H9 (cell line): Measurements from ENCODE around the gene OR5B3. TPM values are rescaled to one million over a fixed set of nuclear protein-coding genes. Genes with fewer than 3 reads are reported as not detected.

Source experiments
- DNase-seq: peaks from one replicate; pipeline ENCODE4 v3.0.0-alpha.2; 2017
- H2AFZ ChIP-seq: one replicate; pipeline ENCODE4 v1.6.1; 2013; ENCODE audit warnings: mild to moderate bottlenecking, low read length, control low read depth, moderate library complexity
- H2AK5ac ChIP-seq: 2 replicates; pipeline ENCODE4 v1.6.1; 2013; ENCODE audit warnings: low read length, control low read depth, mixed read lengths; ENCODE audit not compliant: insufficient read length
- H2BK120ac ChIP-seq: one replicate; pipeline ENCODE4 v1.6.1; 2013; ENCODE audit warnings: low read depth, mild to moderate bottlenecking, low read length, control low read depth, inconsistent platforms; ENCODE audit not compliant: poor library complexity, severe bottlenecking
- H2BK12ac ChIP-seq: 2 replicates; pipeline ENCODE4 v1.6.1; 2013; ENCODE audit warnings: low read length, control low read depth, mixed read lengths, low read depth; ENCODE audit not compliant: insufficient read length
- H2BK15ac ChIP-seq: 2 replicates; pipeline ENCODE4 v1.6.1; 2013; ENCODE audit warnings: low read depth, low read length, control low read depth
- H2BK20ac ChIP-seq: one replicate; pipeline ENCODE4 v1.6.1; 2013; ENCODE audit warnings: low read depth, mild to moderate bottlenecking, low read length, control low read depth, inconsistent platforms; ENCODE audit not compliant: poor library complexity, severe bottlenecking
- H2BK5ac ChIP-seq: 2 replicates; pipeline ENCODE4 v1.6.1; 2013; ENCODE audit warnings: low read length, control low read depth, mixed read lengths; ENCODE audit not compliant: insufficient read length
- H3K14ac ChIP-seq: 2 replicates; pipeline ENCODE4 v1.6.1; 2013; ENCODE audit warnings: low read length, control low read depth; ENCODE audit not compliant: insufficient read depth
- H3K18ac ChIP-seq: 2 replicates; pipeline ENCODE4 v1.6.1; 2013; ENCODE audit warnings: low read depth, mild to moderate bottlenecking, mixed read lengths, low read length, control low read depth; ENCODE audit not compliant: insufficient read length
- H3K23ac ChIP-seq: 2 replicates; pipeline ENCODE4 v1.6.1; 2013; ENCODE audit warnings: low read length, control low read depth, mixed read lengths, low read depth; ENCODE audit not compliant: insufficient read length
- H3K23me2 ChIP-seq: 2 replicates; pipeline ENCODE4 v1.6.1; 2013; ENCODE audit warnings: low read depth, mild to moderate bottlenecking, mixed read lengths, low read length, control low read depth; ENCODE audit not compliant: insufficient read length, poor library complexity, severe bottlenecking
- H3K27ac ChIP-seq: 2 replicates; pipeline ENCODE4 v1.5.1; 2013; ENCODE audit warnings: low read length, control low read depth, mixed read lengths, low read depth; ENCODE audit not compliant: insufficient read length
- H3K27me3 ChIP-seq: 2 replicates; pipeline ENCODE4 v1.6.1; 2013; ENCODE audit warnings: low read length, control low read depth, inconsistent platforms; ENCODE audit not compliant: insufficient read depth
- H3K4ac ChIP-seq: 2 replicates; pipeline ENCODE4 v1.6.1; 2013; ENCODE audit warnings: low read depth, mild to moderate bottlenecking, control low read depth, inconsistent platforms, low read length, moderate library complexity
- H3K4me1 ChIP-seq: 2 replicates; pipeline ENCODE4 v1.6.1; 2013; ENCODE audit warnings: low read length, control low read depth, inconsistent platforms; ENCODE audit not compliant: insufficient read depth
- H3K4me2 ChIP-seq: 2 replicates; pipeline ENCODE4 v1.6.1; 2013; ENCODE audit warnings: low read length, control low read depth, mixed read lengths; ENCODE audit not compliant: insufficient read length, insufficient read depth
- H3K56ac ChIP-seq: 2 replicates; pipeline ENCODE4 v1.6.1; 2013; ENCODE audit warnings: low read depth, mild to moderate bottlenecking, mixed read lengths, low read length, control low read depth; ENCODE audit not compliant: insufficient read length
- H3K79me1 ChIP-seq: 2 replicates; pipeline ENCODE4 v1.6.1; 2013; ENCODE audit warnings: low read depth, mild to moderate bottlenecking, moderate library complexity, low read length, control low read depth, inconsistent platforms; ENCODE audit not compliant: insufficient read depth, poor library complexity, severe bottlenecking
- H3K79me2 ChIP-seq: 2 replicates; pipeline ENCODE4 v1.6.1; 2013; ENCODE audit warnings: low read length, control low read depth, inconsistent platforms; ENCODE audit not compliant: insufficient read depth
- H3K9ac ChIP-seq: 2 replicates; pipeline ENCODE4 v1.6.1; 2013; ENCODE audit warnings: low read length, control low read depth, mixed read lengths; ENCODE audit not compliant: insufficient read length; ENCODE audit errors: extremely low read depth
- H3K9me3 ChIP-seq: one replicate; pipeline ENCODE4 v1.6.1; 2013; ENCODE audit warnings: low read depth, low read length, inconsistent platforms; ENCODE audit not compliant: control insufficient read depth
- H3T11ph ChIP-seq: one replicate; pipeline ENCODE4 v1.6.1; 2013; ENCODE audit warnings: mild to moderate bottlenecking, low read length, control low read depth, inconsistent platforms
- H4K20me1 ChIP-seq: one replicate; pipeline ENCODE4 v1.6.1; 2013; ENCODE audit not compliant: control insufficient read depth, insufficient read length, insufficient read depth
- H4K5ac ChIP-seq: 2 replicates; pipeline ENCODE4 v1.6.1; 2013; ENCODE audit warnings: low read depth, mild to moderate bottlenecking, mixed read lengths, low read length, control low read depth; ENCODE audit not compliant: insufficient read length
- H4K8ac ChIP-seq: replicated peaks from 2 replicates; pipeline ENCODE4 v1.6.1; 2013; ENCODE audit warnings: low read length, control low read depth, mixed read lengths, low read depth; ENCODE audit not compliant: insufficient read length
- H4K91ac ChIP-seq: 2 replicates; pipeline ENCODE4 v1.6.1; 2013; ENCODE audit warnings: low read depth, mild to moderate bottlenecking, moderate library complexity, mixed read lengths, low read length, control low read depth; ENCODE audit not compliant: insufficient read length
- H3K27ac Mint-ChIP-seq, 3 experiments: 2 replicates in 2 of 3; 3 replicates in 1 of 3; pipeline ENCODE4 v1.8.0; 2020 to 2021; ENCODE audit warnings: mixed read lengths in 3 of 3, mild to moderate bottlenecking in 1 of 3, moderate library complexity in 1 of 3
- H3K27me3 Mint-ChIP-seq: 2 replicates; pipeline ENCODE4 v1.8.0; 2021; ENCODE audit warnings: low read depth, mild to moderate bottlenecking, moderate library complexity, mixed read lengths
- H3K36me3 Mint-ChIP-seq, 3 experiments: 2 replicates in 2 of 3; 3 replicates in 1 of 3; pipeline ENCODE4 v1.8.0; 2020 to 2021; ENCODE audit warnings: low read depth in 3 of 3, mixed read lengths in 3 of 3; ENCODE audit not compliant: insufficient read depth in 1 of 3
- H3K4me1 Mint-ChIP-seq, 2 experiments: 2 replicates each; pipeline ENCODE4 v1.8.0; 2020; ENCODE audit warnings: mixed read lengths in 2 of 2
- H3K4me3 Mint-ChIP-seq, 2 experiments: 2 replicates in 1 of 2; 3 replicates in 1 of 2; pipeline ENCODE4 v1.8.0; 2020 to 2021; ENCODE audit warnings: mild to moderate bottlenecking in 2 of 2, mixed read lengths in 2 of 2, moderate library complexity in 1 of 2
- H3K9me3 Mint-ChIP-seq, 2 experiments: 2 replicates in 1 of 2; 3 replicates in 1 of 2; pipeline ENCODE4 v1.8.0; 2020; ENCODE audit warnings: mild to moderate bottlenecking in 2 of 2, mixed read lengths in 2 of 2, moderate library complexity in 1 of 2
- WGBS: extraction: QIAGEN DNeasy Blood & Tissue Kit; methylation state at CpG from one replicate; pipeline ENCODE4 v1.1.7; 2013; ENCODE audit warnings: missing lambda C conversion rate, low lambda C conversion rate, mixed read lengths; ENCODE audit not compliant: insufficient read length; ENCODE audit errors: extremely low coverage; 5-methylcytosine and 5-hydroxymethylcytosine counted together
- total RNA-seq: library from RNA; stranded (reverse); gene quantifications from 2 replicates; pipeline ENCODE4 v1.2.1, GENCODE V29; 2021
- TF ChIP-seq, protein P1 (sequence below): fragments of 200-600 bp; sonication (generic); conservative IDR thresholded peaks from 3 replicates; pipeline ENCODE4 v1.8.0; 2021; ENCODE audit warnings: antibody characterized with exemption, mild to moderate bottlenecking

OR5B3 gene
- total RNA-seq, 1 experiment from 2014 or later, result not detected

DNA sequence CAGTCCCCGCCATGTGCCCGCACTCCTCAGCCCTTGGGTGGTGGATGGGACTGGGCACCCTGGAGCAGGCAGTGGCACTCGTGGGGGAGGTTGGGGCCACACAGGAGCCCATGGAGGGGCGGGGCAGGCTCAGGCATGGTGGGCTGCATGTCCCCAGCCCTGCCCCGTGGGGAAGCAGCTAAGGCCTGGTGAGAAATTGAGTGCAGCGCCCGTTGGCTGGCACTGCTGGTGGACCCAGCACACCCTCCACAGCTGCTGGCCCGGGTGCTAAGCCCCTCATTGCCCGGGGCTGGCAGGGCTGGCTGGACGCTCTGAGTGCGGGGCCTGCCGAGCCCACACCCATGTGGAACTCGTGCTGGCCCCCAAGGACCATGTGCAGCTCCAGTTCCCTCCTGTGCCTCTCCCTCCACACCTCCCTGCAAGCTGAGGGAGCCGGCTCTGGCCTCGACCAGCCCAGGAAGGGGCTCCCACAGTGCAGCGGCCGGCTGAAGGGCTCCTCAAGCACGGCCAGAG, 16.1 kb downstream of the OR5B3 start:
- WGBS, result no CpG with 5 or more reads among the region's 18 CpGs
- H4K5ac ChIP-seq, result no peak overlapping the region
- H3K56ac ChIP-seq, result no peak overlapping the region
- no peak overlapping the region for H2BK12ac ChIP-seq
- H2BK15ac ChIP-seq, result no peak overlapping the region
- no peak overlapping the region for H4K8ac ChIP-seq
- no peak overlapping the region for H3K18ac ChIP-seq
- H3K4ac ChIP-seq, result no peak overlapping the region
- H2BK5ac ChIP-seq, result no peak overlapping the region
- no peaks in the 10 kb centered on the region for H4K20me1 ChIP-seq
- H3K9ac ChIP-seq, result no peak overlapping the region
- H2BK20ac ChIP-seq, result no peak overlapping the region
- no peaks in the 10 kb centered on the region for H3K9me3 ChIP-seq
- TF ChIP-seq, protein P1, sequence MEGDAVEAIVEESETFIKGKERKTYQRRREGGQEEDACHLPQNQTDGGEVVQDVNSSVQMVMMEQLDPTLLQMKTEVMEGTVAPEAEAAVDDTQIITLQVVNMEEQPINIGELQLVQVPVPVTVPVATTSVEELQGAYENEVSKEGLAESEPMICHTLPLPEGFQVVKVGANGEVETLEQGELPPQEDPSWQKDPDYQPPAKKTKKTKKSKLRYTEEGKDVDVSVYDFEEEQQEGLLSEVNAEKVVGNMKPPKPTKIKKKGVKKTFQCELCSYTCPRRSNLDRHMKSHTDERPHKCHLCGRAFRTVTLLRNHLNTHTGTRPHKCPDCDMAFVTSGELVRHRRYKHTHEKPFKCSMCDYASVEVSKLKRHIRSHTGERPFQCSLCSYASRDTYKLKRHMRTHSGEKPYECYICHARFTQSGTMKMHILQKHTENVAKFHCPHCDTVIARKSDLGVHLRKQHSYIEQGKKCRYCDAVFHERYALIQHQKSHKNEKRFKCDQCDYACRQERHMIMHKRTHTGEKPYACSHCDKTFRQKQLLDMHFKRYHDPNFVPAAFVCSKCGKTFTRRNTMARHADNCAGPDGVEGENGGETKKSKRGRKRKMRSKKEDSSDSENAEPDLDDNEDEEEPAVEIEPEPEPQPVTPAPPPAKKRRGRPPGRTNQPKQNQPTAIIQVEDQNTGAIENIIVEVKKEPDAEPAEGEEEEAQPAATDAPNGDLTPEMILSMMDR, result no peak
- no peak overlapping the region for H3T11ph ChIP-seq
- no peaks in the 10 kb centered on the region for H3K79me2 ChIP-seq
- Mint-ChIP-seq H3K9me3 (peaks cover 12 to 22% of the 10 kb centered on the region in 2 experiments), H3K4me3 (no peak overlapping the region), H3K27me3 (no peaks in the 10 kb centered on the region), H3K27ac (no peak overlapping the region), H3K36me3 (peaks cover 3 to 10% (median 8%) of the 10 kb centered on the region in 3 experiments; a peak in 4 of 7 replicates), H3K4me1 (no peaks in the 10 kb centered on the region)
- no peaks in the 10 kb centered on the region for H3K27me3 ChIP-seq
- H2AK5ac ChIP-seq, result no peak overlapping the region
- H3K79me1 ChIP-seq, result no peaks in the 10 kb centered on the region
- no peaks in the 10 kb centered on the region for H3K23me2 ChIP-seq
- H2BK120ac ChIP-seq, result no peak overlapping the region
- H3K27ac ChIP-seq, result no peak overlapping the region
- no peak overlapping the region for H3K14ac ChIP-seq
- no peak overlapping the region for H2AFZ ChIP-seq
- H3K4me1 ChIP-seq, result no peaks in the 10 kb centered on the region
- H3K4me2 ChIP-seq, result no peak overlapping the region
- no peak for DNase-seq
- H3K23ac ChIP-seq, result no peak overlapping the region
- H4K91ac ChIP-seq, result no peak overlapping the region
